Measurements from ENCODE around the gene LRRN3.
"Not testable (repeated sequence)": the region's sequence is repeated elsewhere in the genome, so short reads cannot be mapped to it uniquely, and the experiment has no call there.

DNA sequence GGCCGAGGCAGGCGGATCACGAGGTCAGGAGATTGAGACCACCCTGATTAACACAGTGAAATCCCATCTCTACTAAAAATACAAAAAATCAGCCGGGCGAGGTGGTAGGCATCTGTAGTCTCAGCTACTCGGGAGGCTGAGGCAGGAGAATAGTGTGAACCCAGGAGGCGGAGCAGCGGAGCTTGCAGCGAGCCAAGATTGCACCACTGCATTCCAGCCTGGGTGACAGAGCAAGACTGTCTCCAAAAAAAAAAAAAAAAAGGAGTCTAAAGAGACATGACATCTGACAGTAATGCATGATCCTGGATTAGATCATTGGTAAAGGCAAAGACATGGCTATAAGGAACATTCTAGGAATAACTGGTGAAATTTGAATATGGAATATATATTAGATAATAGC, 18.3 kb upstream of the LRRN3 start:
- not testable (repeated sequence) for TF ChIP-seq EP300, POLR2A (IDR thresholded peaks at IDR 0.05)

Data from tibial nerve (tissue), 3 donors.